GM19035 (cell line): ENCODE results near the gene CREBBP.
"Not testable (repeated sequence)": the region's sequence is repeated elsewhere in the genome, so short reads cannot be mapped to it uniquely, and the experiment has no call there.

Experiments used
- ATAC-seq: cut with Tn5 transposase; IDR thresholded peaks from one replicate; pipeline ENCODE4 v1.9.1; 2021; ENCODE audit not compliant: unreplicated experiment

The CREBBP gene

DNA sequence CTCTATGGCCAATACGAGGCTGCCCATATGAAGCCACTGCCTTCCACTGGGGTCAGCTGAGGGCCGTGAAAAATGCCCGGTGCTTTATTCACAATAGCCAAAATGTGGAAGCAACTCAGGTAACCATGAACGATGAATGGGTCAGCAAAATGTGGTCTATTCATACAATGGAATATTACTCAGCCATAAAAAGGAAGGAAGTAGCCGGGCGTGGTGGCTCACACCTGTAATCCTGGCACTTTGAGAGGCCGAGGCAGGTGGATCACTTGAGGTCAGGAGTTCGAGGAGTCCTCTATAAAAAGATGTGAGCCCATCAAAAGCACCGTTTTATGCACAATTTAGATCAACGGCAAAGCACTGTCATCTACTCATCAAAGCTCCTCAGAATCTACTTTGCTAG, 158.0 kb downstream of the CREBBP start:
- ATAC-seq = no peak

DNA sequence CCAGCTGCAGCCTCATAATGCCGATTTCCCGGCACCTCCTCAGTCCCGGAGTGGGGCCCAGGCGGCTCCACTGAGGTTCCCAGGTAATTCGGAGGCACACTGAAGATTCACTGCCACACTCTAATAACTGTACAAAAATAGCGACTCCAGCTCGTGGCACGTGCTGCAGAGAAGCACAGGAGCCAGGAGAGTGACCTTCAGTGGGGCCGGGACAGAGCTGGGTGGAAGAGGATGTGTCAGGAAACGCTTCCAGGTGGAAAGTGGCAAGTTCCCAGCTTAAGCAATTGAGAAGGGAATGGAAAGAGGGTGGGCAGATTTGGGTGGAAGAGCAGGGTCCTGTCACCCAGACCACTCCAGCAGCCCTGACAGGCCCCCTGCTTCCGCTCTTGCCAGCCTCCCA, 160.1 kb downstream of the CREBBP start:
- ATAC-seq = no peak

DNA sequence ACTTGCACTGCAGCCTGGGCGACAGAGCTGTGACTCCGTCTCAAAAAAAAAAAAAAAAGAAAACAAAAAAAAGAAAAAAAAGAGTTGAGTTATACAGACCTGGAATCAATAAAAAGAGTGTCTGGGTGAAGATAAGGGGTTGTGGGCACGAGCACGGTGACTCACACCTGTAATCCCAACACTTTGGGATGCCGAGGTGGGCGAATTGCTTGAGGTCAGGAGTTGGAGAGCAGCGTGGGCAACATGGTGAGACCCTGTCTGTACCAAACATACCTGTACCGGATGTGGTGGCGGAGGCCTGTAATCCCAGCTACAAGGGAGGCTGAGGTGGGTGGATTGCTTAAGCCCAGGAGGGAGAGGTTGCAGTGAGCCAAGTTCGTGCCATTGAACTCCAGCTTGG, 161.9 kb downstream of the CREBBP start:
- ATAC-seq = no peak

DNA sequence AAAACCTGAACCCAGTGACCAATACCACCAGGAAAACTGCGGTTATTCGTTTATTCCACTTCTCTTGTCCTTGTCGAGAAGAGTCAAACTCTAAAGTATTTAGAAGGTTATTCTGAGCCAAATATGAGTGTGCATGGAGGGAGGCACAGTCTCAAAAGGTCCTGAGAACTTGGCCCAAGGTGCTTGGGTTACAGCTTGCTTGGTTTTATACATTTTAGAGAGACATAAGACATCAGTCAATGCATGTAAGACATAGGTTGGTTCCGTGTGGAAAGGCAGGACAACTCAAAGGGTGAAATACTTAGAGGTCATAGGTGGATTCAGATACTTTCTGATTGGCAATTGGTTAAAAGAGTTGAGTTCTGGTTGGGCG, 162.5 kb downstream of the CREBBP start:
- ATAC-seq = no peak

DNA sequence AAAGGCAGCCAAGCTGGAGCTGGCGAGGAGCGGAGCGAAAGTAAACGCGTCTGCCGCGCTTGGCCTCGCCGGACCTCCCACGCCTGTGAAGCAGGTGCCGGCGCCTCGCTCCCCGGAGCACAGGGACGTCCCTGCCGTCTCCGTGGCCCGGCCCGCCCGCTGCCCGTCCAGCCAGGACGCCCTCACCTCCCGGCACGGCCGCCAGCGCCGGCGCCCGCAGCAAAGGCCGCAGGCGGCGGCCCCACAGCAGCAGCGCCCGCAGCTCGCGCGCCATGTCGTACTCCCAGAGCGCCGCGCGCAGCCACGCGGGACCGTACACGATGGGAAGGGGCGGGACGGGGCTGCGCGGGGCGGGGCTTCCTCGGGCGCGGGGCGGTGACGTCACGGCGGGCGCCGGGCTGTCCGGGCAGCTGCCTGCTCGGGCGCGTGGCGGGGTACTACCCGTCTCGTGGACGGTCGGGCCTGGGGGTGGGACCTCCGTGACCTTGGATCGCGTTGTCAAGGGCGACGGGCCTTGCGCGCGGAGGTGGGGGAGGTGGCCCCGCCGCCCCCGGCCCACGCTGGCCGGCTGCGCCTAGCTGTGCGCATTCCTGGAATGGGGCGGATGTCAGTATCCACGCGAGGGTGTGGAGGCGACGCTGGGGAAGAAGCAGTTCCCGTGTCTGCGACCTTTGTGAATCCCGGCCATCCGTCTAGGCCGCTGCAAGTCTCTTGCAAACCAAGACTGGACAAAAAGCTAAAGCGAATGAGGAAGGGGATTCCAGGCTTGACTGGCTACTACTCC, 163.1 kb downstream of the CREBBP start, which contains the start of gene TRAP1:
Gene TRAP1, minus strand, starts transcription at position 290 of the 784 bp plus-strand sequence. Its CDS starts 16 bp downstream, at position 274.
- peak; percentile 84 for ATAC-seq

DNA sequence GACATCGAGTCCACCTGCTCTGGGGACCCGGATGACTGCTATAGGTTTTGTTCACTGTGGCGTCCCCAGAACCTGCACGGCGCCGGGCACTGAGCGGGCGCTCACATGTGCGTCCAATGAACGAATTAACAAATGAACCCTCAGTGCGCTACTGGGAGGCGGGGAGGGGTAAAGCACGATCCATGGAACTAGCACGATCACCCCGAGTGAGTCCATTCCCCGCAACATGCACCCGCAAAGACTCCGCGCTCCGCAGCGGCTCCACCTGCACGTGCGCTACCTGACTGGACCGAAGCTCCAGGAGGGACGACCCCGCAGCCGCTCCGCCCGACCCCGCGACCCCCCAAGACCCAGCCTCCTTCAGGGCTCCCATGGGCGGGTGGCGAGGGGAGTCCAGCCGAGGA, 163.7 kb downstream of the CREBBP start:
- ATAC-seq = peak; percentile 27

DNA sequence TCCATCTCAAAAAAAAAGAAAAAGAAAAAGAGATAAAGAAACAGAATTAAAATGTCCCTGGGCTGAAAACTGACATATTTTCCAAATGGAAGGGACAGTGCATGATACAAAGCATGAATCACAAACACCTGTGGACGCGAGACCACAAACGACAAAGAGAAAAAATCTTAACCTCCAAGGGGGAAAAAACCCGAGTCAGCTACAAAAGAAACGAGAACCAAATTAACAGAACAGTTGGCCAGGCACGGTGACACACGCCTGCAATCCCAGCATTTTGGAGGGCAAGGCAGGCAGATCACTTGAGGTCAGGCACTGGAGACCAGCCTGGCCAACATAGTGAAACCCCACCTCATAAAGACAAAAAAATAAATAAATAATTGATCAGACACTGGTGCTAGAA, 165.1 kb downstream of the CREBBP start:
- no peak for ATAC-seq

DNA sequence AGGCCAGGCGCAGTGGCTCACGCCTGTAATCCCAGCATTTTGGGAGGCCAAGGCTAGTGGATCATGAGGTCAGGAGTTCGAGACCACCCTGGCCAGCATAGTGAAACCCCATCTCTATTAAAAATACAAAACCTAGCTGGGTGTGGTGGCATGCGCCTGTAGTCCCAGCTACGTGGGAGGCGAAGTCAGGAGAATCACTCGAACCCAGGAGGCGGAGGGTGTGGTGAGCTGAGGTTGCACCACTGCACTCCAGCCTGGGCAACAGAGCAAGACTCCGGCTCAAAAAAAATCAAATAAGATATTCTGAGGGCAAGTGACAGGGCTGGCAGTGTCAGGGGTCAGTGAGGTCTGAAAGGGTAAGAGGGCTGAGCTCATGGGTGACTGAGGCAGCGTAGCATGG, 166.1 kb downstream of the CREBBP start:
- not testable (repeated sequence) for ATAC-seq

DNA sequence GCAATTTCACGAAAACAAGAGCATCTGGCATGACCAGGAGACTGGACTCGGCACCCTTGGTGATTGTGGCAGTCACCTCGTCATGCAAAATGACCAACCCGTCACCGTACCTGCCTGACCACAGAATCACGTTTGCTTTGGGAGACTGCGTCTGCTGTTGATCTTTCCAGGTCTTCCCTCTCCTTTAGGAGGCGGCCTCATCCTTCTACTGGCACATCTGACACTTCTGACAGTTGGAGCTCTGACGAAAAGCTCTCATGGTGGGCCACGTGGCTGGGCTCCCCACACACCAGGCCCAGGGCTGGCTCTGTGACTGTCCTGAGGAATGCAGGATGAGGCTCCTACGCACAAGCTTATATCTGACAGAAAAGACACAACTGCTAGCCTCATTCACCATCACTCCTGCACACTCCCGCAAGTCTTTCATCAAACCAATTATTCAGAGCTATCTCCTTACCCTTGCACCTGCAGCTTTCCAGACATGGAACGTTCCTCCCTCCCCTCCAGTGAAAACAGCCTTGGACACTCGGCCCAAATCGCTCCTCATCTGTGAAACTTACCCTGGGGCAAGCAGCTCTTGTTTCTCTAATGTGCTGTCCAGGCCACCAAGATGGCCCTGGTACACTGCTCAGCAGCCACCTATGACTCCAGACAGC, 166.8 kb downstream of the CREBBP start:
- no peak for ATAC-seq

DNA sequence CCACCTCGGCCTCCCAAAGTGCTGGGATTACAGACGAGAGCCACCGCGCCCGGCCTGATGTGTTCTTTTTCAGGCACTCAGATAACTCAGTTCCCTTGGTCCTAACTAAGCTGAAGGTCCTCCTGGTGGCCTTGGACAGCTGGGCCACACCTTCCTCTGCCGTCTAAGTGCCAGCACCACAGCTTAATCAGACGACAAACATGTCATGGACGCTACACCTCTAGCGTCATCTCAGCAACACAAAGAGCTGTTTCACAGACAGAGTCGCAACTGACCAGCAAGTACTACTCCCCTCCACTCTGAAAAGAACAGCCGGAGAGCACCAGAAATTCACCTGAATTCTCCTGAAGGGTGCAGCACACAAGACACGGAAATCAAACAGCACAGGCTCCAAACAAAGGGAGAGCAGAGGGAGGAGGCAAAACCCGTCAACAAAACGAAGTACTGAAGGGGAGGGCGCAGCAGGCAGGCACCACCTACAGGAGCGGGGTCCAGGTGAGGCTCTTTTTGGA, 167.6 kb downstream of the CREBBP start:
- no peak for ATAC-seq

DNA sequence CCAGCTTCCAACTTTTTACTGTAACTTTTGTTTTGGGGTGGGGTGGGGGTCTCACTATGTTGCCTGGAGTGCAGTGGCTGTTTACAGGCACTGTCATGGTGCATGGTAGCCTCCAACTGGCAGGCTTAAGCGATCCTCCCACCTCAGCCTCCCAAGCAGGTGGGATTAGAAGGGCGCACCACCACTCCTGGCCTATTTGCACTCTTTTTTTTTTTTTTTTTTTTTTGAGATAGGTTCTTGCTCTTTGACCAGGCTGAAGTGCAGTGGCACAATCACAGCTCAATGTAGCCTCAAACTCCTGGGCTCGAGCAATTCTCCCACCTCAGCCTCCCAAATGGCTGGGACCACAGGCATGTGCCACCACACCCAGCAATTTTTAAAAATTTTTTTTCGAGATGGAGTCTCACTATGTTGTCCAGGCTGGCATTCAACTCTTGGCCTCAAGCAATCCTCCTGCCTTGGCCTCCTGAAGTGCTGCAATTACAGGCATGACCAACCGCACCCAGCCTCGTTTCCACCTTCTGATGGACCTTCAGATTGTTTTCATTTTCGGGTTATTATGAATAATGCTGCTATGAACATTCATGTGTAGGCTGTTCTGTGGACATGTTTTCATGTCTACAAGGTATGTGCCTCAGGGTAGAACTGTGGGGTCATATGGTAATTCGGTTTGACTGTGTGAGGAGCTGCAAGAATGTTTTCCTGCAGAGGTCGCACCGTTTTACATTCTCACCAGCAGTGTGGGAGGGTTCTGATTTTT, 174.1 kb downstream of the CREBBP start:
- ATAC-seq = no peak

DNA sequence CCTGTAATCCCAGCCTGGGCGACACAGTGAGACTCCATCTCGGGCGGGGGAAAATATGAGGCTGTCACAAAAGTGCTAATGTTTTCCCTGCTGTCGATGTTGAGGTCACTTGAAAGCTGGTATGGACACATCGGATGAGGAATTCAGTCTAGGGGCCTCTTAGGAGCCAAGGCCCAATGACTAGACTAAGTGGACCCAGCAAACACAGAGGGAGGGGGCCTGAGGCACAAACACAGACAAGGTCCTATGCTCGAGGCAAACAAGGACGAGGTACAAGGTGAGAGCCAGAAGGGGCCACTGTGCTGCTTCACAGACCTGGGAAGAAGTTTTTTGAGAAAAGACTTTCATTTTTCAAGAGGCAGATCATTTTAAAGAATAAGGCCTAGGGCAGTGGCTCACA, 178.4 kb downstream of the CREBBP start:
- ATAC-seq = no peak

DNA sequence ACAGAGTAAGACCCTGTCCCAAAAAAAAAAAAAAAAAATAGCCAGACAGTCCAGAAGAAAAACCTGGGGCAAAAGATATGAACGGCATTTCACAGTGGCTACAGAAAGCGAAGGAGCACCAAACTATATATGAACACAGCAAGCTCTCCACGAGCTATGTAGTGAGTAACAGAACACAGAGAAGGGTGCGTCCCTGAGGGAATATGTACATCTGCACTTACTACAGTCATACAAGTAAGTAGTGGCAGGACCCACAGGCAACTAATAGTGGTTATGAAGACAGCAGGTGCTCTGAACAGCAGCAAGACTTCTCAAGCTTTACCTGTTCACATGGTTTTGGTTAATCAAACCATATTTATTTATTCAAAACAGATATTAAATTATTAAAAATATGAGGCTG, 179.0 kb downstream of the CREBBP start:
- ATAC-seq = no peak

DNA sequence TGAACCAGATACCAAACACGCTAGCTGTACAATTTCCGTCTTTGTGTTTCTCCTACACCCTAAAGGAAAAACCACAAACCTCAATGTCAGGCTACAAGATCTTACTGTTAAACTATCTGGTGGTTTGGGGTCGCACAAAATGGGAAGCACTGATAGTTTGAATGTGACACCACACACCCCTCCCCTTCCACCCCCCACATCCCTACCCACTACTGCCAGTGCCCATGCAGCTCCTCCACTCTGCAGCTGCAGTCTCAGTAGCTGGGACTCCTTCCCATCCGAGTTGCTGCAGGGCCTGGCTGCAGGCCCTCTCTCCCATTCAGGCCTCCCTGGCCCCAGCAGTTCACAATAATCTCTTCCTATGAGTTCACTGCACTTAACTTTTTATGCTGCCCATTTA, 181.6 kb downstream of the CREBBP start:
- ATAC-seq = no peak

DNA sequence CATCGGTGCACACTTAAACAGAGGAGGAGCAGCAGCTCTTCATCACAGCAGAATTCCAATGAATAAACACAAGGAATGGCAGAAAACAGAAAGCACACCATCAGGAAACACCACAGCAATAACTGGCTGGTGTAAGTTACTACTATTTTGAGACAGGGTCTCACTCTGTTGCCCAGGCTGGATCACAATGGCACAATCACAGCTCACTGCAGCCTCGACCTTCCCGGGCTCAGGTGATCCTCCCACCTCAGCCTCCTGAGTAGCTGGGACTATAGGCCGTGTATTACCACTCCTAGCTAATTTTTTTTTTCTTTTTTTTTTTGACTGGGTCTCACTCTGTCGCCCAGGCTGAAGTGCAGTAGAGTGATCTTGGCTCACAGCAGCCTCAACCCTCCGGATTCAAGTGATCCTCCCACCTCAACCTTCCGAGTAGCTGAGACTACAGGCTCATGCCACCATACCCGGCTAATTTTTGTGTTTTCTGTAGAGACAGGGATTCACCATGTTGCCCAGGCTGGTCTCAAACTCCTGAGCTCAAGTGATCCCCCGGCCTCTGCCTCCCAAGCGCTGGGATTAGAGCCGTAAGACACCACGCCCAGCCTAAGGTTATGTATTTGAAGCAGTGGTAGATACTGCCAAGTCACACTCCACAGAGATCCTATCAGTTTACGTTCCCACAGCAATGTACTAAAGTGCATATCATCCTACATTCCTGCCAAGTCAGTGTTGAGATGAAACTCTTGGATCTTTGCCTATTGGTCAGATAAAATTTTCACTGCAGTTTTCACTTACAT, 183.9 kb downstream of the CREBBP start:
- ATAC-seq = no peak

DNA sequence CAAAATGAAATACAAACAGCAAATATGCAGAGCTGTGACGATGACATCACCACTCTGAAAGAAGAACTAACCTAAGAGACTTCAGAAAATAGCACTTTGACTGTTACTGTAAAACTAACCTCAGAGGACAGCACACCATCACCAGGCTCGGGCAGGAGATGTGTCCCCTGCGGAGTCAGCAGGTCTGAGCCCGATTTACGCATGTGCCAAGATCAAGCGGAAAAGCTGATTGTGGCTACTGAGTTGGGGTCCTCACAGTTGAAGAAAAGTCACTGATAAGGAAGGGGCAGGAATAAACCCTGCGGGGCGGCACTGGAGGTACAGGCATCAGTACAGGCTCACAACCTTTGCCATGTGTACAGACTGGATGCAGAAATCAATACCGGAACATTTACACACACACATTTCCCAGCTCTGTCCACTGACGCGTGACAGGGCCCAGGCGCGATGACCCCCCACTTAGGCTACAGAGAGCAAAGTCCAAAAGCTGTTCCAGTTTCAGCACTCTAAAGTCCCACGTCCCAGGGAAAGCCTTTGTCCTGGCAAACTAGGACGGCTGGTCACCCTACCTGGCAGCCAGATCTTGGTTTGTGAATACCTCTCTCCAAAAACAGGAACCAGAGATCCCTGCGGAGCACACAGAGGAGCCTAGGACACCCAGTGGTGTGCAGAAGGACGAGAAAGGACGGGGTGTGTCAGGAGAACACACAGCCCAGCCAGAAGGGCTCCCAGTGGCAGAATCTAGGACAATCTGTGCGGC, 184.7 kb downstream of the CREBBP start:
- ATAC-seq = no peak

DNA sequence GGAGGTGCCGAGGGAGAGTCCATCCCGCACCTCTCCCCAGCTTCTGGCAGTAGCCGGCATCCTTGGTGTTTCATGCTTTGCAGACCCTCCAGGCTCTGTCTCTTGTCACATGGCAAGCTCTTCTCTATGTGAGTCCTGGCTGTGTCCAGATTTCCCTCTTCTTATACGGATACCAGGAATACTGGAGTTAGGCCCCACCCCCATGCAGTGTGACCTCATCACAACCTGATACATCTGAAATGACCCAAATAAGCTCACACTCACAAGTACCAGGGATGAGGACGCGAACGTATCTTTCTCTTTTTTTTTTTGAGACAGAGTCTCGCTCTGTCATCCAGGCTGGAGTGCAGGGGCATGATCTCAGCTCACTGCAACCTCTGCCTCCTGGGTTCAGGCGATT, 186.5 kb downstream of the CREBBP start:
- ATAC-seq = no peak

DNA sequence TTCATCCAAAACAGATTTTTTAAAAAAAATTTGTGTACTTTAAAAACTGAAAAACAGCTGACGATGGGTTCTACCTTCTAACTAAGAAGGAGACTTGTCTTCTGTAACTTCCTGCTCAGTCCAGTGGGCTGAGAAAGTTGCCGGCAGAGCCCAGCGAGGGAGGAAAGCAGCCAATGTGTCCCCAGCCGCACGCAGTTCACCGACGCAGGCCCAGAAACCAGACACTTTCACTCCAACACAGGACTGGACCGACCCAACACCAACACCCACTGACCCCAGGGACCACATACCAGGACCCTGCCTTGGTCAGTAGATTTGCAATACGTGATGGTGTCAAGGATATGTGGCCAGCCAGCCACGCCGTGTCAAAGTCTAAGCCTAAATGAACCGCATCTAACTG, 188.8 kb downstream of the CREBBP start:
- no peak for ATAC-seq

DNA sequence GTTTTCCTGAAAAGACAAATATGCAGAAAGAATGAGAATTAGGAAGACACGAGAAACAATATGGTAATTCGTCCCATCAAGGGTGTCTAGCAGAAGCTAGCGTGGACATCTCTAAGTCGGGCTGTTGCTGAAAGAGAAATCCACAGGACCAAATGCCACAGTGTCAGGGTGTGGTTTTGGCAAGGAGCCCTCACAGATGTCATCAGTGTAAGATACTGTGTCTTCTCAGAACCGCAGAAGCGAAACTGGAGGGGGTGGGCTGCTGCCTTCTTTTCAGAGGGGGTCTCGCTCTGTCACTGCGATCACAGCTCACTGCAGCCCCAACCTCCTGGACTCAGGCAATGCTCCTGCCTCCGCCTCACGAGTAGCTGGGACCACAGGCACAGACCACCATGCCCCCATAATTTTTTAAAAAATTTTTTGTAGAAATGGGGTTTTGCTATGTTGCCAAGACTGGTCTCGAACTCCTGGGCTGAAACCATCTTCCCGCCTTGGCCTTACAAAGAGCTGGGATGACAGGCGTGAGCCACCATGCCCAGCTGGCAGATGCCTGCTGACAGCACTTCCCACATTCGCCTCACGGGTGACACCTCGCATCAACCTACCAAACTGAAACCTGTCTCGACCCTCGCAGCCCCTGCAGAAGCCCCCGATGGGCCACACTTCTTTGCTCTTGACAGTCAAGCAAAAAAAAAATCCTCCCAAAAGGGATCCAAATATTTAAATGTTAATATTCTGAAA, 189.4 kb downstream of the CREBBP start:
- ATAC-seq = no peak
